DND-41 (cell line): ENCODE data around the gene GPC6.

ENCODE experiments used
- ATAC-seq: fragments of 200-7000 bp; cut with Tn5 transposase; 3 replicates; pipeline ENCODE4 v1.9.1; 2021; ENCODE audit warnings: low read depth; ENCODE audit not compliant: insufficient read depth
- DNase-seq: peaks from one replicate; pipeline ENCODE4 v3.0.0-alpha.2; 2020
- H2AFZ ChIP-seq: 2 replicates; pipeline ENCODE4 v1.6.0; 2012; ENCODE audit warnings: low read depth, low read length
- H3K27ac ChIP-seq: 2 replicates; pipeline ENCODE4 v1.5.1; 2012; ENCODE audit warnings: low read length, inconsistent platforms
- H3K27me3 ChIP-seq: fragments of 200-600 bp; sonication (generic); 2 replicates; pipeline ENCODE4 v1.6.0; 2012; ENCODE audit warnings: low read length, mild to moderate bottlenecking, inconsistent platforms; ENCODE audit not compliant: insufficient read depth, poor library complexity
- H3K36me3 ChIP-seq: 2 replicates; pipeline ENCODE4 v1.5.1; 2012; ENCODE audit warnings: low read length, inconsistent platforms; ENCODE audit not compliant: insufficient read depth
- H3K4me1 ChIP-seq: 2 replicates; pipeline ENCODE4 v1.5.1; 2012; ENCODE audit warnings: mild to moderate bottlenecking, low read length; ENCODE audit not compliant: insufficient read depth
- H3K4me2 ChIP-seq: 2 replicates; pipeline ENCODE4 v1.6.0; 2012; ENCODE audit warnings: mild to moderate bottlenecking, moderate library complexity, low read length, inconsistent platforms; ENCODE audit not compliant: insufficient read depth
- H3K4me3 ChIP-seq, 2 experiments: fragments of 200-600 bp in 1 of 2; shearing (Covaris generic) in 1 of 2; 2 replicates each; pipeline ENCODE4 v1.5.1; 2012 to 2016; ENCODE audit warnings: inconsistent platforms in 2 of 2, low read length in 2 of 2, mild to moderate bottlenecking in 2 of 2, low read depth in 1 of 2, moderate library complexity in 1 of 2
- H3K79me2 ChIP-seq: 2 replicates; pipeline ENCODE4 v1.6.0; 2012; ENCODE audit warnings: low read length, inconsistent platforms; ENCODE audit not compliant: insufficient read depth
- H3K9ac ChIP-seq: 2 replicates; pipeline ENCODE4 v1.6.0; 2012; ENCODE audit warnings: low read depth, mild to moderate bottlenecking, inconsistent platforms, low read length, moderate library complexity
- H3K9me3 ChIP-seq: 2 replicates; pipeline ENCODE4 v1.5.1; 2012; ENCODE audit warnings: low read length, moderate library complexity, mild to moderate bottlenecking, inconsistent platforms; ENCODE audit not compliant: insufficient read depth, severe bottlenecking
- H4K20me1 ChIP-seq: 2 replicates; pipeline ENCODE4 v1.6.0; 2012; ENCODE audit warnings: low read length; ENCODE audit not compliant: insufficient read depth
- EZH2 ChIP-seq: IDR thresholded peaks from 3 replicates; pipeline ENCODE4 v1.6.1; 2012; ENCODE audit warnings: borderline replicate concordance, low read depth, mild to moderate bottlenecking, moderate library complexity, low read length, inconsistent platforms; ENCODE audit not compliant: severe bottlenecking
- TF ChIP-seq, protein P1 (sequence below): IDR thresholded peaks from 2 replicates; pipeline ENCODE4 v1.5.1; 2012; ENCODE audit warnings: borderline replicate concordance, low read length, moderate library complexity, mild to moderate bottlenecking; ENCODE audit not compliant: poor library complexity, severe bottlenecking; ENCODE audit errors: extremely low read depth

Gene GPC6

DNA sequence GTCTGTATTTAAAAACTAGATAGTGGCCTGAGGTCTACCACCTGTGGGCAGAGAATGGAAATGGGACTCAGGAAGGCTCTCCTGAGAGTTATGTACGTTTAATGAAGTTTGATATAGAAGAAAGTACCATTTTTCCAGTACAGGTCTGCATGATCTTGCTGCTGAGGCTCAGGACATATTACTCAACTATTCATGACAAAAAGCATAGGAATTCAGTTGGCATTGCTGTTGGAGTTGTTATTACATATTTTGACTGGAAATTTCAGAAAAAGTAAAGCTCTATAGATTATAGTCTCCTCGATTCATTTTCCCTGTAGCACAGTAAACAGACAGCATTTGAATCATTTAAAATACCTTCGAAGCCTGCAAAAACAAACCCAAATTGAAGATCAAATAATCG, 783.1 kb downstream of the GPC6 start:
- H3K4me3 ChIP-seq = no peak overlapping the region

GRCh38 chr13:94014461-94014860, 787.9 kb downstream of the GPC6 start:
- DNase-seq = no peak
- Histone ChIP-seq H3K9ac (no peak overlapping the region), H3K27ac (no peak overlapping the region), H3K4me2 (no peak overlapping the region), H3K9me3 (no peaks in the 10 kb centered on the region), H3K4me1 (no peaks in the 10 kb centered on the region), H3K4me3 (no peak overlapping the region), H3K27me3 (no peaks in the 10 kb centered on the region), H3K36me3 (no peaks in the 10 kb centered on the region), H2AFZ (no peak overlapping the region), H3K79me2 (no peaks in the 10 kb centered on the region), H4K20me1 (no peaks in the 10 kb centered on the region)
- ATAC-seq = no peak
- TF ChIP-seq, protein P1, sequence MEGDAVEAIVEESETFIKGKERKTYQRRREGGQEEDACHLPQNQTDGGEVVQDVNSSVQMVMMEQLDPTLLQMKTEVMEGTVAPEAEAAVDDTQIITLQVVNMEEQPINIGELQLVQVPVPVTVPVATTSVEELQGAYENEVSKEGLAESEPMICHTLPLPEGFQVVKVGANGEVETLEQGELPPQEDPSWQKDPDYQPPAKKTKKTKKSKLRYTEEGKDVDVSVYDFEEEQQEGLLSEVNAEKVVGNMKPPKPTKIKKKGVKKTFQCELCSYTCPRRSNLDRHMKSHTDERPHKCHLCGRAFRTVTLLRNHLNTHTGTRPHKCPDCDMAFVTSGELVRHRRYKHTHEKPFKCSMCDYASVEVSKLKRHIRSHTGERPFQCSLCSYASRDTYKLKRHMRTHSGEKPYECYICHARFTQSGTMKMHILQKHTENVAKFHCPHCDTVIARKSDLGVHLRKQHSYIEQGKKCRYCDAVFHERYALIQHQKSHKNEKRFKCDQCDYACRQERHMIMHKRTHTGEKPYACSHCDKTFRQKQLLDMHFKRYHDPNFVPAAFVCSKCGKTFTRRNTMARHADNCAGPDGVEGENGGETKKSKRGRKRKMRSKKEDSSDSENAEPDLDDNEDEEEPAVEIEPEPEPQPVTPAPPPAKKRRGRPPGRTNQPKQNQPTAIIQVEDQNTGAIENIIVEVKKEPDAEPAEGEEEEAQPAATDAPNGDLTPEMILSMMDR = no peak
- TF ChIP-seq EZH2 = no peak

More for the DNA sequence above, 783.1 kb downstream of the GPC6 start:
- no peak overlapping the region for H3K9ac ChIP-seq
- ATAC-seq (no peak), DNase-seq (no peak)
- H3K4me1 ChIP-seq = no peaks in the 10 kb centered on the region
- H3K4me2 ChIP-seq = no peak overlapping the region
- H3K27me3 ChIP-seq = no peaks in the 10 kb centered on the region
- no peak for TF ChIP-seq EZH2
- TF ChIP-seq, protein P1 = no peak
- no peaks in the 10 kb centered on the region for H3K79me2 ChIP-seq
- no peaks in the 10 kb centered on the region for H3K9me3 ChIP-seq
- no peaks in the 10 kb centered on the region for H3K36me3 ChIP-seq
- H3K27ac ChIP-seq = no peak overlapping the region
- no peaks in the 10 kb centered on the region for H4K20me1 ChIP-seq
- H2AFZ ChIP-seq = no peak overlapping the region

DNA sequence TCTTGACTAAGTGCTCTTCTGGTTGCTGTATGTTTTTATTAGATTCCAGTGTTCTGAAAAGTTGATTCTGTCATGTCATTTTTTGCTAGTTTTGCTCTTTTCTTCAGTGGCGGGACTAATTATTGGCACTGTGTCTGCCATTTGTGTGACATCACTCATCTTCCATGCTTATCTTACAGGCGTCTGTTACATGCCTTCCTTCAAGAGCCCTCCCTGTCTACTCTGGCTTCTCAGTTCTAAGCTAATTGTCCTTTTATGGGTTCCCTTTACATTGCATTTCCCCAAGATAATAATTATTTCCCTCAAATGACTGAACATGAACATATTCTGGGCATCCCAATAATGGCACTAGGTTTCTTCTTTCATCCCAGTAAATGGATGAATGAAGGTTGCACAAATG, 793.8 kb downstream of the GPC6 start:
- no peak for DNase-seq
- no peak overlapping the region for H2AFZ ChIP-seq
- no peak overlapping the region for H3K4me2 ChIP-seq
- H3K4me3 ChIP-seq = no peak overlapping the region
- ATAC-seq = no peak
- H3K9ac ChIP-seq = no peak overlapping the region
- no peaks in the 10 kb centered on the region for H3K4me1 ChIP-seq
- no peaks in the 10 kb centered on the region for H4K20me1 ChIP-seq
- no peaks in the 10 kb centered on the region for H3K9me3 ChIP-seq
- no peaks in the 10 kb centered on the region for H3K27me3 ChIP-seq
- no peak overlapping the region for H3K27ac ChIP-seq
- H3K36me3 ChIP-seq = no peaks in the 10 kb centered on the region
- TF ChIP-seq, protein P1 = no peak
- no peak for TF ChIP-seq EZH2
- H3K79me2 ChIP-seq = no peaks in the 10 kb centered on the region

DNA sequence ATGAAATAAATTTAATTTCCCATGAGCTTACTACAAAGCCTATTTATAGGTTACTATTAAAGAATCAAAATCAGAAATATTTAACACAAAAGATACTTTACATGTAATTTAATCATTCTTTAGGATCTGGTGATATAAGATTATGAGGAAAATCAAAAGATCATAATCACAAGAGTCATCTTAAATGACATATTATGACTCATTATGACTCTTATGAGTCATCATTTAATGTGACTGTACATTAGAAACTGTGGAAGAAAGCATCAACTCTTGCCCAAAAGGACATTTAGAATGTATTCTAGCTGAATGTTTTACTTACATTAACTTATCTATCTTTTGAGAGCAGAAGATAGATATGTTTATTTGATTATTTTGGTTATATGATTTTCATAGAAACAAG, 794.2 kb downstream of the GPC6 start:
- no peaks in the 10 kb centered on the region for H3K79me2 ChIP-seq
- no peaks in the 10 kb centered on the region for H4K20me1 ChIP-seq
- H3K4me1 ChIP-seq = no peaks in the 10 kb centered on the region
- TF ChIP-seq, protein P1 = no peak
- no peak for TF ChIP-seq EZH2
- no peak overlapping the region for H3K4me2 ChIP-seq
- DNase-seq = no peak
- no peaks in the 10 kb centered on the region for H3K36me3 ChIP-seq
- no peaks in the 10 kb centered on the region for H3K27me3 ChIP-seq
- H3K27ac ChIP-seq = no peak overlapping the region
- H3K9ac ChIP-seq = no peak overlapping the region
- no peak for ATAC-seq
- H3K4me3 ChIP-seq = no peak overlapping the region
- H3K9me3 ChIP-seq = no peaks in the 10 kb centered on the region
- H2AFZ ChIP-seq = no peak overlapping the region
